RPMI7951 (cell line): ENCODE data around the gene SLC22A14. TPM values are rescaled to one million over a fixed set of nuclear protein-coding genes. Genes with fewer than 3 reads are reported as not detected.

ENCODE experiments used
- DNase-seq: peaks from one replicate; pipeline ENCODE4 v3.0.0-alpha.2; 2012; ENCODE audit warnings: low read depth
- total RNA-seq: library from RNA; depleted of rRNA; stranded (reverse); fragments of >200 nt; shearing (Covaris generic); gene quantifications from 2 replicates; pipeline ENCODE4 v1.2.3, GENCODE V29; 2014; rRNA removed

SLC22A14 gene
- total RNA-seq, 1 experiment from 2014 or later = 0.12 TPM

- DNase-seq = no peak
Observed at GRCh38 chr3:38345879-38346586, 63.9 kb downstream of the SLC22A14 start.

GRCh38 chr3:38346587-38347410 is 64.7 kb downstream of the SLC22A14 start, which contains the start of gene XYLB:
Gene XYLB, plus strand, starts transcription at chr3:38346785. Its CDS starts 84 bp downstream, at chr3:38346869.
- peak; percentile 87 for DNase-seq

GRCh38 chr3:38347421-38348200 is 65.5 kb downstream of the SLC22A14 start:
- DNase-seq = no peak

- peak; percentile 71 for DNase-seq
Observed at GRCh38 chr3:38348903-38349302, 66.8 kb downstream of the SLC22A14 start.

- DNase-seq = peak; percentile 70
Observed at GRCh38 chr3:38349684-38350359, 67.7 kb downstream of the SLC22A14 start.

GRCh38 chr3:38353151-38353550 is 71.1 kb downstream of the SLC22A14 start:
- peak; percentile 68 for DNase-seq

GRCh38 chr3:38354588-38355330 is 72.7 kb downstream of the SLC22A14 start:
- peak; percentile 87 for DNase-seq

- DNase-seq = no peak
Observed at GRCh38 chr3:38359038-38359437, 76.9 kb downstream of the SLC22A14 start.

- DNase-seq = no peak
Observed at GRCh38 chr3:38360345-38360744, 78.3 kb downstream of the SLC22A14 start.

- no peak for DNase-seq
Observed at GRCh38 chr3:38361496-38361895, 79.4 kb downstream of the SLC22A14 start.

GRCh38 chr3:38362825-38363224 is 80.7 kb downstream of the SLC22A14 start:
- no peak for DNase-seq

- no peak for DNase-seq
Observed at GRCh38 chr3:38364721-38365400, 82.8 kb downstream of the SLC22A14 start.

GRCh38 chr3:38365469-38366062 is 83.5 kb downstream of the SLC22A14 start:
- no peak for DNase-seq

- DNase-seq = no peak
Observed at GRCh38 chr3:38366082-38366481, 84.0 kb downstream of the SLC22A14 start.

GRCh38 chr3:38367779-38368178 is 85.7 kb downstream of the SLC22A14 start:
- DNase-seq = no peak

Other genes with a start within 250 kb of the SLC22A14 start
- not detected in 2 replicates for gene DLEC1, start 243.1 kb upstream of the SLC22A14 start, total RNA-seq
- gene ACAA1, start 145.2 kb upstream of the SLC22A14 start, total RNA-seq = 12.5 and 18.3 TPM in 2 replicates
- gene MYD88, start 143.6 kb upstream of the SLC22A14 start, total RNA-seq = 3.2 and 4.4 TPM in 2 replicates
- 50.9 and 58.8 TPM in 2 replicates for gene OXSR1, start 116.8 kb upstream of the SLC22A14 start, total RNA-seq
- gene SLC22A13, start 16.5 kb upstream of the SLC22A14 start, total RNA-seq = 0.29 TPM in 1 of 2 replicates, not detected in the other
- 7.1 and 7.3 TPM in 2 replicates for gene XYLB, start 64.5 kb downstream of the SLC22A14 start, total RNA-seq
- 1.2 and 1.8 TPM in 2 replicates for gene ACVR2B, start 171.6 kb downstream of the SLC22A14 start, total RNA-seq
- 6.8 and 8.1 TPM in 2 replicates for gene EXOG, start 214.0 kb downstream of the SLC22A14 start, total RNA-seq